ENCODE results near the gene NSRP1. TPM values are rescaled to one million over a fixed set of nuclear protein-coding genes. Genes with fewer than 3 reads are reported as not detected.

NSRP1 gene
- total and polyA plus RNA-seq, 2 of the 13 experiments (the other 11 are each of a cell fraction or from before 2014, with no cell fraction given): 7.0 to 14.3 TPM

DNA sequence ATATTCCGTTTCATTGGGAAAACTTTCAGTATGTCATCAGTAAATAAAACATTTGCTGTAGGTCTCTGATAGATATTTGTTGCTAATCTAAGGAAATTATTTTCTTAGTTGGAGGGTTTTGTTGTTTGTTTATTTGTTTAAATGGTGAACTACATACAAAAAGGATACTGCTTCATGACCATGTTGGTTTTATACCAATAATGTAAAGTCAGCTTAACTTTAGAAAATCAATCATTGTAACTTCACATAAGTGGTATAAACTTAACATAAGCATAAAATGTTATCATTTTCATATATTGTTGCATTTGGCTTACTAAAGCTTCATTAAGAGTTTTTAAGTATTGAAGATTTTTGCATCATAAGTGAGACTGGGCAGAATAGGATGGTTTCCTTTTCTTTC, 57.9 kb downstream of the NSRP1 start (continued):
- TF ChIP-seq, protein P1, sequence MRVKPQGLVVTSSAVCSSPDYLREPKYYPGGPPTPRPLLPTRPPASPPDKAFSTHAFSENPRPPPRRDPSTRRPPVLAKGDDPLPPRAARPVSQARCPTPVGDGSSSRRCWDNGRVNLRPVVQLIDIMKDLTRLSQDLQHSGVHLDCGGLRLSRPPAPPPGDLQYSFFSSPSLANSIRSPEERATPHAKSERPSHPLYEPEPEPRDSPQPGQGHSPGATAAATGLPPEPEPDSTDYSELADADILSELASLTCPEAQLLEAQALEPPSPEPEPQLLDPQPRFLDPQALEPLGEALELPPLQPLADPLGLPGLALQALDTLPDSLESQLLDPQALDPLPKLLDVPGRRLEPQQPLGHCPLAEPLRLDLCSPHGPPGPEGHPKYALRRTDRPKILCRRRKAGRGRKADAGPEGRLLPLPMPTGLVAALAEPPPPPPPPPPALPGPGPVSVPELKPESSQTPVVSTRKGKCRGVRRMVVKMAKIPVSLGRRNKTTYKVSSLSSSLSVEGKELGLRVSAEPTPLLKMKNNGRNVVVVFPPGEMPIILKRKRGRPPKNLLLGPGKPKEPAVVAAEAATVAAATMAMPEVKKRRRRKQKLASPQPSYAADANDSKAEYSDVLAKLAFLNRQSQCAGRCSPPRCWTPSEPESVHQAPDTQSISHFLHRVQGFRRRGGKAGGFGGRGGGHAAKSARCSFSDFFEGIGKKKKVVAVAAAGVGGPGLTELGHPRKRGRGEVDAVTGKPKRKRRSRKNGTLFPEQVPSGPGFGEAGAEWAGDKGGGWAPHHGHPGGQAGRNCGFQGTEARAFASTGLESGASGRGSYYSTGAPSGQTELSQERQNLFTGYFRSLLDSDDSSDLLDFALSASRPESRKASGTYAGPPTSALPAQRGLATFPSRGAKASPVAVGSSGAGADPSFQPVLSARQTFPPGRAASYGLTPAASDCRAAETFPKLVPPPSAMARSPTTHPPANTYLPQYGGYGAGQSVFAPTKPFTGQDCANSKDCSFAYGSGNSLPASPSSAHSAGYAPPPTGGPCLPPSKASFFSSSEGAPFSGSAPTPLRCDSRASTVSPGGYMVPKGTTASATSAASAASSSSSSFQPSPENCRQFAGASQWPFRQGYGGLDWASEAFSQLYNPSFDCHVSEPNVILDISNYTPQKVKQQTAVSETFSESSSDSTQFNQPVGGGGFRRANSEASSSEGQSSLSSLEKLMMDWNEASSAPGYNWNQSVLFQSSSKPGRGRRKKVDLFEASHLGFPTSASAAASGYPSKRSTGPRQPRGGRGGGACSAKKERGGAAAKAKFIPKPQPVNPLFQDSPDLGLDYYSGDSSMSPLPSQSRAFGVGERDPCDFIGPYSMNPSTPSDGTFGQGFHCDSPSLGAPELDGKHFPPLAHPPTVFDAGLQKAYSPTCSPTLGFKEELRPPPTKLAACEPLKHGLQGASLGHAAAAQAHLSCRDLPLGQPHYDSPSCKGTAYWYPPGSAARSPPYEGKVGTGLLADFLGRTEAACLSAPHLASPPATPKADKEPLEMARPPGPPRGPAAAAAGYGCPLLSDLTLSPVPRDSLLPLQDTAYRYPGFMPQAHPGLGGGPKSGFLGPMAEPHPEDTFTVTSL (CRISPR knock-in tag; IDR thresholded peaks at IDR 0.05; ENCODE audit: borderline replicate concordance): no peak
- TF ChIP-seq SKI (IDR thresholded peaks at IDR 0.05; ENCODE audit: partially characterized antibody) (no peak), ZNF724P (CRISPR knock-in tag; IDR thresholded peaks at IDR 0.05; ENCODE audit: borderline replicate concordance) (no peak), ATF1 (CRISPR knock-in tag; IDR thresholded peaks at IDR 0.05) (no peak)

DNA sequence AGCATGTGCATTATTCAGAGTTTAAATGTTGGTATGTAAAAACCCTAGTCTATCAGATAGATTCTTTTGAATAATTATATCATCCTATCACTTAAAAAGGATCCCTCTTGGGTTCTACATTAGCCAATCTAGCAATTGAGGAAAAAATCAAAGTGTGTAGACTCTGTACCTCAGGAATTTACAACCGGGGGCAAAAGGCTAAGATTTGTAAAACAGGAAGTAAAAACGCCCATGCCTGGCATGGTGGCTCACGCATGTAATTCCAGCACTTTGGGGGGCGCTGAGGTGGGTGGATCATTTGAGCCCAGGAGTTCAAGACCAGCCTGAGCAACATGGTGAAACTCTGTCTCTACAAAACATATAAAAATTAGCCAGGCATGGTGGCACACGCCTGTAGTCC, 60.2 kb downstream of the NSRP1 start:
- Histone ChIP-seq H2AFZ (ENCODE audit: low read length) (no peak overlapping the region), H3K36me3 (replicated peaks in 1 of 2; ENCODE audit: control insufficient read depth in 1 of 2, insufficient read depth in 2 of 2, low read length in 2 of 2) (peaks cover 4 to 57% of the 10 kb centered on the region in 2 experiments; a peak in 4 of 5 replicates), H3K4me1 (ENCODE audit: insufficient read depth, low read length) (no peaks in the 10 kb centered on the region), H4K20me1 (ENCODE audit: insufficient read depth, low read length) (no peaks in the 10 kb centered on the region), H3K4me3 (replicated peaks in 1 of 3; ENCODE audit: insufficient read depth in 1 of 3, low read depth in 2 of 3, low read length in 3 of 3) (no peak overlapping the region), H3K9ac (ENCODE audit: insufficient read depth, low read depth, low read length) (no peak overlapping the region), H3K9me3 (ENCODE audit: low read length) (no peaks in the 10 kb centered on the region), H3K27ac (ENCODE audit: extremely low read length, insufficient read depth, low read length) (no peak overlapping the region), H3K27me3 (ENCODE audit: control insufficient read depth in 1 of 2, insufficient read depth in 2 of 2, low read length in 2 of 2) (no peaks in the 10 kb centered on the region), H3K4me2 (ENCODE audit: low read depth, low read length) (no peak overlapping the region), H3K79me2 (ENCODE audit: insufficient read depth, low read length) (no peaks in the 10 kb centered on the region)
- WGBS (ENCODE audit: low lambda C conversion rate): 97% methylated on average over 5 of the region's 5 CpGs
- intact Hi-C loops (cut with micrococcal nuclease; ENCODE audit: unreplicated experiment) (loop anchor here (10.0 kb wide), 1 partner anchor 48 kb away; no protein-coding TSS in a partner anchor), in situ Hi-C loops (cut with HindIII; ENCODE audit: extremely low pct_ligation_motif_present, low pct_unique_long_range_greater_than_20kb) (no loop called here)
- FAIRE-seq (no peak), ATAC-seq (no peak), DNase-seq (ENCODE audit: low spot score) (no peak)
- ChIA-PET CTCF (ENCODE audit: low intra/inter-chr PET ratio, low total read pairs) (no interaction called here), POLR2A (no interaction called here)
- BruUV-seq (replicated peaks): no TSS peak
- TF ChIP-seq CHD4 (IDR thresholded peaks at IDR 0.05; ENCODE audit: borderline replicate concordance, low read length) (no peak), ZNF616 (CRISPR knock-in tag; IDR thresholded peaks at IDR 0.05; ENCODE audit: low read depth) (no peak), SRY (CRISPR knock-in tag; IDR thresholded peaks at IDR 0.05) (no peak), XRCC5 (optimal IDR thresholded peaks at IDR 0.05; ENCODE audit: low read length) (no peak), ZNF33B (CRISPR knock-in tag; IDR thresholded peaks at IDR 0.05) (no peak), ISX (CRISPR knock-in tag; conservative IDR thresholded peaks at IDR 0.05) (no peak), ZNF766 (CRISPR knock-in tag; IDR thresholded peaks at IDR 0.05; ENCODE audit: borderline replicate concordance) (no peak), ZNF619 (CRISPR knock-in tag; IDR thresholded peaks at IDR 0.05) (no peak), KDM1A (CRISPR knock-in tag; IDR thresholded peaks at IDR 0.05) (no peak), MEF2D (CRISPR knock-in tag; IDR thresholded peaks at IDR 0.05) (no peak), ZNF263 (CRISPR knock-in tag; IDR thresholded peaks at IDR 0.05) (no peak), ZNF543 (CRISPR knock-in tag; IDR thresholded peaks at IDR 0.05) (no peak), RFXAP (CRISPR knock-in tag; IDR thresholded peaks at IDR 0.05; ENCODE audit: borderline replicate concordance) (no peak), JARID2 (CRISPR knock-in tag; IDR thresholded peaks at IDR 0.05; ENCODE audit: insufficient replicate concordance) (no peak)
- TF ChIP-seq, protein P2, sequence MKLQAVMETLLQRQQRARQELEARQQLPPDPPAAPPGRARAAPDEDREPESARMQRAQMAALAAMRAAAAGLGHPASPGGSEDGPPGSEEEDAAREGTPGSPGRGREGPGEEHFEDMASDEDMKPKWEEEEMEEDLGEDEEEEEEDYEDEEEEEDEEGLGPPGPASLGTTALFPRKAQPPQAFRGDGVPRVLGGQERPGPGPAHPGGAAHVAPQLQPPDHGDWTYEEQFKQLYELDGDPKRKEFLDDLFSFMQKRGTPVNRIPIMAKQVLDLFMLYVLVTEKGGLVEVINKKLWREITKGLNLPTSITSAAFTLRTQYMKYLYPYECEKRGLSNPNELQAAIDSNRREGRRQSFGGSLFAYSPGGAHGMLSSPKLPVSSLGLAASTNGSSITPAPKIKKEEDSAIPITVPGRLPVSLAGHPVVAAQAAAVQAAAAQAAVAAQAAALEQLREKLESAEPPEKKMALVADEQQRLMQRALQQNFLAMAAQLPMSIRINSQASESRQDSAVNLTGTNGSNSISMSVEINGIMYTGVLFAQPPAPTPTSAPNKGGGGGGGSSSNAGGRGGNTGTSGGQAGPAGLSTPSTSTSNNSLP (IDR thresholded peaks at IDR 0.05; ENCODE audit: low read depth, low read length): no peak

Data from HepG2 (cell line).